ENCODE measurements around the gene MARK2. TPM values are rescaled to one million over a fixed set of nuclear protein-coding genes. Genes with fewer than 3 reads are reported as not detected.

MARK2 gene
- total RNA-seq, 4 donors from 2014 or later, result 78.3 to 87.2 (median 81.2) TPM

DNA sequence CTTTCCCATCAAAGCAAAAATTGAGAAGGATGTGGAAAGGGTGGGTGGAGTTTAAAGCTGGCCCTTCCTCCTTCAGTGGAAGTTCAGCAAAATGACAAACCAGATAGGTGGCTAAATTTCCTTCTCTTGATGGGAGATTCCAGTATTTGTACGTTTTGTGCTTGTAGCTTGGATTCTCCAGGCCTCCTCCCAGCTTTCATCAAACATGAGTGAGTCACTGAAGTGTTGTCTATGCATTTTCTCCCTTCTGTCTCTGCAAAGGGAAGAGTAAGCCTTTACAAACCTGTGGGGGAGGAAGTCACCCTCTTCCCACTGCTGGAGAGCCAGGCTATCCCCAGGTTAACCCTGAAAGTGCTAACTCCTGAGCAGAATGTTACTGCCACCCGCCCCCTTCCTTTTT lies 6.4 kb downstream of the MARK2 start:
- DNase-seq (ENCODE audit: low spot score in 2 of 2), result no peak
- intact Hi-C loops (cut with DNase I; ENCODE audit: low total_unique reads), result no loop called here
- 38 to 41% methylated on average over 2 of the region's 2 CpGs for WGBS, 2 donors
- H3K4me3 ChIP-seq (ENCODE audit: low read depth, poor library complexity, severe bottlenecking), result no peak overlapping the region
- TF ChIP-seq POLR2A (IDR thresholded peaks at IDR 0.05), result no peak
- TF ChIP-seq, protein P1, sequence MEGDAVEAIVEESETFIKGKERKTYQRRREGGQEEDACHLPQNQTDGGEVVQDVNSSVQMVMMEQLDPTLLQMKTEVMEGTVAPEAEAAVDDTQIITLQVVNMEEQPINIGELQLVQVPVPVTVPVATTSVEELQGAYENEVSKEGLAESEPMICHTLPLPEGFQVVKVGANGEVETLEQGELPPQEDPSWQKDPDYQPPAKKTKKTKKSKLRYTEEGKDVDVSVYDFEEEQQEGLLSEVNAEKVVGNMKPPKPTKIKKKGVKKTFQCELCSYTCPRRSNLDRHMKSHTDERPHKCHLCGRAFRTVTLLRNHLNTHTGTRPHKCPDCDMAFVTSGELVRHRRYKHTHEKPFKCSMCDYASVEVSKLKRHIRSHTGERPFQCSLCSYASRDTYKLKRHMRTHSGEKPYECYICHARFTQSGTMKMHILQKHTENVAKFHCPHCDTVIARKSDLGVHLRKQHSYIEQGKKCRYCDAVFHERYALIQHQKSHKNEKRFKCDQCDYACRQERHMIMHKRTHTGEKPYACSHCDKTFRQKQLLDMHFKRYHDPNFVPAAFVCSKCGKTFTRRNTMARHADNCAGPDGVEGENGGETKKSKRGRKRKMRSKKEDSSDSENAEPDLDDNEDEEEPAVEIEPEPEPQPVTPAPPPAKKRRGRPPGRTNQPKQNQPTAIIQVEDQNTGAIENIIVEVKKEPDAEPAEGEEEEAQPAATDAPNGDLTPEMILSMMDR (IDR thresholded peaks at IDR 0.05), result no peak

DNA sequence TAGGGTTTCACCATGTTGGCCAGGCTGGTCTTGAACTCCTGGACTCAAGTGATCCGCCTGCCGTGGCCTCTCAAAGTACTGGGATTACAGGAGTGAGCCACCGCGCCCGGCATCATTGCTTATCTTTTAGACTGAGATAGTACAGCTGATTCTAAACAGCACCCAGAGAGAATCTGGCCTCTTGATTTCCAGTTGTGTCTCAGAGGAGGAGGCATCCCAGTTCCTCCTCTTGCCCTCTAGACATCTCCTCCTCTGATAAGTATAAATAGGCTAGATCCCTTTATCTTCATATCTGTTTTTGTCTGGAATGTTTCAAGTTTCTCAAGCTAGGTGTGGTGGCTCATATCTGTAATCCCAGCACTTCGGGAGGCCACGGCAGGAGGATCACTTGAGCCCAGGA lies 7.0 kb downstream of the MARK2 start:
- TF ChIP-seq, protein P1 (IDR thresholded peaks at IDR 0.05), result no peak
- DNase-seq (ENCODE audit: low spot score in 2 of 2), result no peak
- no peak overlapping the region for H3K4me3 ChIP-seq (ENCODE audit: low read depth, poor library complexity, severe bottlenecking)
- intact Hi-C loops (cut with DNase I; ENCODE audit: low total_unique reads), result no loop called here
- WGBS, 2 donors, result 78 to 82% methylated on average over 7 of the region's 7 CpGs

DNA sequence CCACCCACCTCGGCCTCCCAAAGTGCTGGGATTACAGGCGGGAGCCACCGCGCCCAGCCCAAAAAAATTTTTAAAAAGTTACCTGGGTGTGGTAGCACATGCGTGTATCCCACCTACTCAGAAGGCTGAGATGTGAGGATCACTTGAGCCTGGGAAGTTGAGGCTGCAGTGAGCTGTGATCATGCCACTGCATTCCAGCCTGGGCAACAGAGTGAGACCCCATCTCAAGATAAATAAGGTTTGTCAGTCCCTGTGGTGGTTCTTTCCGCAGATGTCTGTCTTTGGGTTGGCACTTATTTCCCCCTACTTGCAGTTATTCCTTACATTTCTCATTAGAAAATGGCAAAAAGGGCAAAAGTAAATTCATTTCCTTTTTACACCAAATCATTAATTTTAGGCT lies 8.0 kb downstream of the MARK2 start:
- WGBS, 2 donors, result 82 to 99% methylated on average over 6 of the region's 6 CpGs
- no peak for DNase-seq (ENCODE audit: low spot score in 2 of 2)
- TF ChIP-seq, protein P1 (IDR thresholded peaks at IDR 0.05), result no peak
- TF ChIP-seq POLR2A (IDR thresholded peaks at IDR 0.05), result no peak
- no peak overlapping the region for H3K4me3 ChIP-seq (ENCODE audit: low read depth, poor library complexity, severe bottlenecking)
- intact Hi-C loops (cut with DNase I; ENCODE audit: low total_unique reads), result no loop called here

DNA sequence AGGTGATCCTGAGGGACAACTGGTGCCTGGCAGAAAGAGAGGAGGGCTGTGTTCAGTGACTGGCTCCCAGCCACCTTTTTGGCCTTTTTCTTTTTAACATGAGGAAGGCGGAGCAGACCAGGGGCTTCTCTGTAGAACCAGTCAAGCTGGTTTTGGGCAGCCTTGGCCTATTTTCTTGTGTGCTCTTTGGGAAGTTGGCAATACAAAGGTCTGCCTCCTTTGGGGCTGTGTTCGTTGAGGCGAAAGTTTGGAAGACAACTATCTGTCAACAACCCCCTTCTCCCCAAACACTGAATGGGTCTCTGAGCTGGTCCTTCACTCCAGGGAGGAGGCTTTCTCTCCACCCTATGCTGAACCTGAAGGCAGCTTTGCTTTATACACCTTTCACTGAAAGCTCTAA lies 8.5 kb downstream of the MARK2 start:
- intact Hi-C loops (cut with DNase I; ENCODE audit: low total_unique reads), result no loop called here
- WGBS, 2 donors, result 33 to 43% methylated on average over 3 of the region's 3 CpGs
- TF ChIP-seq, protein P1 (IDR thresholded peaks at IDR 0.05), result no peak
- no peak for TF ChIP-seq POLR2A (IDR thresholded peaks at IDR 0.05)
- DNase-seq (ENCODE audit: low spot score in 2 of 2), result peak in 1 of 2 donors; percentile 36
- H3K4me3 ChIP-seq (ENCODE audit: low read depth, poor library complexity, severe bottlenecking), result no peak overlapping the region

DNA sequence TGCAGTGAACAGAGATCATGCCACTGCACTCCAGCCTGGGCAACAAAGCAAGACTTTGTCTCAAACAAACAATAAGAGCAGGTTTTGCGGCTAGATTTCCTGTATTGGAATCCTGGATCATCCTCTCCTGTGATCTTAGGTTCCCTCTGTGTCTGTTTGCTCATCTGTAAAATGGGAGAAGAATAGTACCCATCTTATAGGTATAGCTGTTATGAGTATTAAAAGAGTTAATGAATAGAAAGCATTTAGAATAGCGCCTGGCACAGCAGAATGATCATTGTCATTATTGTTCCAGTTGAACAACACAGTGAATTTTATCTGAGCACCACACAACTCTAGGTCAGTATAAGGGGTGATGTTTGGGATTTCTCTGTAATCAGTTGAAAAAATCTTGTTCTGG lies 10.8 kb downstream of the MARK2 start:
- 88 to 96% methylated on average over 2 of the region's 2 CpGs for WGBS, 2 donors
- intact Hi-C loops (cut with DNase I; ENCODE audit: low total_unique reads), result no loop called here
- DNase-seq (ENCODE audit: low spot score in 2 of 2), result no peak
- TF ChIP-seq POLR2A (IDR thresholded peaks at IDR 0.05), result no peak
- TF ChIP-seq, protein P1 (IDR thresholded peaks at IDR 0.05), result no peak
- no peak overlapping the region for H3K4me3 ChIP-seq (ENCODE audit: low read depth, poor library complexity, severe bottlenecking)

DNA sequence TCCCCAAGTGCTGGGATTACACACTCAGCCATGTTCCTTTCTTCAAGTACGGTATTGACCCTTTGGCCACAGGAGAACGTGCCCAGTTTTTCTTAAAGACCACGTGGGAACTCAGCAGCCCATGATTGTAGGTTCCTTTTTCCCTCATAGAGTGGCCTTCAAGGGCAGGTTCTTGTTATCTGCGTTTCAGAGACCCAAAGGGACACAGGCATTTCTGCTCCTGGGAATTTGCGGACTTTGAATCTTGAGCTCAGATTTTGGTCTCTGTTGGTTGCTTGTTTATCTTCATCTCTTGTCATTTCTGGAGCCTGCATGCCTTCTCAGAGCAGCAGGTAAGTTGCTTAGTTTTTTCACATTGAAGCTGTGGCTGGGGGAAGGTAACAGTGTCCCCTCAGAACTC lies 12.0 kb downstream of the MARK2 start:
- no peak overlapping the region for H3K4me3 ChIP-seq (ENCODE audit: low read depth, poor library complexity, severe bottlenecking)
- no peak for DNase-seq (ENCODE audit: low spot score in 2 of 2)
- TF ChIP-seq POLR2A (IDR thresholded peaks at IDR 0.05), result no peak
- TF ChIP-seq, protein P1 (IDR thresholded peaks at IDR 0.05), result no peak
- 87 to 92% methylated on average over 5 of the region's 5 CpGs for WGBS, 2 donors
- intact Hi-C loops (cut with DNase I; ENCODE audit: low total_unique reads), result no loop called here
